Calu3 (cell line): ENCODE measurements around the gene KCNJ1. TPM values are rescaled to one million over a fixed set of nuclear protein-coding genes. Genes with fewer than 3 reads are reported as not detected.

Experiments used
- BruUV-seq: library from RNA; stranded (reverse); fragments of 400-500 nt; replicated peaks from 2 replicates; lab custom pipeline; 2021; lab: Mats Ljungman, UMichigan
- CTCF ChIA-PET: fragments of 300-600 bp; sonication (Branson Sonifier 250); formaldehyde crosslinking; loops from one replicate; lab custom pipeline; 2022; ENCODE audit warnings: antibody characterized with exemption; lab: Charles Lee
- DNase-seq: peaks from one replicate; pipeline ENCODE4 v3.0.0; 2022
- H3K27ac Mint-ChIP-seq: one replicate; pipeline ENCODE4 v1.8.0; 2022; ENCODE audit warnings: mixed read lengths; ENCODE audit not compliant: unreplicated experiment
- H3K27me3 Mint-ChIP-seq: one replicate; pipeline ENCODE4 v1.8.0; 2022; ENCODE audit warnings: mixed read lengths; ENCODE audit not compliant: unreplicated experiment
- H3K36me3 Mint-ChIP-seq: one replicate; pipeline ENCODE4 v1.8.0; 2022; ENCODE audit warnings: mild to moderate bottlenecking, moderate library complexity, mixed read lengths; ENCODE audit not compliant: insufficient read depth, unreplicated experiment
- H3K4me1 Mint-ChIP-seq: one replicate; pipeline ENCODE4 v1.8.0; 2022; ENCODE audit warnings: mild to moderate bottlenecking, low read depth, mixed read lengths; ENCODE audit not compliant: unreplicated experiment
- H3K4me3 Mint-ChIP-seq: one replicate; pipeline ENCODE4 v1.8.0; 2022; ENCODE audit warnings: mild to moderate bottlenecking, low read depth, moderate library complexity, mixed read lengths; ENCODE audit not compliant: unreplicated experiment
- H3K9me3 Mint-ChIP-seq: one replicate; pipeline ENCODE4 v1.8.0; 2022; ENCODE audit warnings: low read depth, mixed read lengths; ENCODE audit not compliant: unreplicated experiment
- CTCF ChIP-seq: fragments of 200-600 bp; IDR thresholded peaks from one replicate; pipeline ENCODE4 v1.8.0; 2022; ENCODE audit warnings: antibody characterized with exemption; ENCODE audit not compliant: unreplicated experiment
- intact Hi-C: fragments of 100-400 bp; cut with micrococcal nuclease; formaldehyde crosslinking; loops from one replicate; pipeline ENCODE4 v1.10.0; 2022; ENCODE audit not compliant: unreplicated experiment
- total RNA-seq: library from RNA; stranded (reverse); gene quantifications from 2 replicates; pipeline ENCODE4 v1.2.3, GENCODE V29; 2022

KCNJ1 gene
- total RNA-seq, 1 experiment from 2014 or later: not detected

GRCh38 chr11:128806506-128807261 lies 60.4 kb downstream of the KCNJ1 start:
- peaks cover 15% of the 10 kb centered on the region for H3K27me3 Mint-ChIP-seq
- intact Hi-C loops: no loop called here
- H3K36me3 Mint-ChIP-seq: no peaks in the 10 kb centered on the region
- no peak for DNase-seq
- BruUV-seq: no TSS peak
- CTCF ChIA-PET: no interaction called here
- H3K27ac Mint-ChIP-seq: no peak overlapping the region
- H3K4me1 Mint-ChIP-seq: no peaks in the 10 kb centered on the region
- TF ChIP-seq CTCF: no peak
- H3K9me3 Mint-ChIP-seq: no peaks in the 10 kb centered on the region
- no peak overlapping the region for H3K4me3 Mint-ChIP-seq

GRCh38 chr11:128804481-128804880 lies 62.6 kb downstream of the KCNJ1 start:
- CTCF ChIA-PET: no interaction called here
- Mint-ChIP-seq H3K4me3 (no peak overlapping the region), H3K36me3 (no peaks in the 10 kb centered on the region), H3K4me1 (no peaks in the 10 kb centered on the region), H3K27me3 (peaks cover 15% of the 10 kb centered on the region), H3K9me3 (no peaks in the 10 kb centered on the region), H3K27ac (no peak overlapping the region)
- no peak for DNase-seq
- intact Hi-C loops: no loop called here
- no peak for TF ChIP-seq CTCF
- no TSS peak for BruUV-seq

GRCh38 chr11:128803449-128804245 lies 63.4 kb downstream of the KCNJ1 start:
- no peak overlapping the region for H3K4me3 Mint-ChIP-seq
- DNase-seq: no peak
- intact Hi-C loops: no loop called here
- H3K27ac Mint-ChIP-seq: no peak overlapping the region
- H3K9me3 Mint-ChIP-seq: no peaks in the 10 kb centered on the region
- peaks cover 15% of the 10 kb centered on the region for H3K27me3 Mint-ChIP-seq
- H3K4me1 Mint-ChIP-seq: no peaks in the 10 kb centered on the region
- BruUV-seq: no TSS peak
- no peaks in the 10 kb centered on the region for H3K36me3 Mint-ChIP-seq
- TF ChIP-seq CTCF: no peak
- CTCF ChIA-PET: no interaction called here

GRCh38 chr11:128803011-128803410 lies 64.1 kb downstream of the KCNJ1 start:
- Mint-ChIP-seq H3K4me3 (no peak overlapping the region), H3K4me1 (no peaks in the 10 kb centered on the region), H3K27ac (no peak overlapping the region), H3K27me3 (peaks cover 15% of the 10 kb centered on the region), H3K9me3 (no peaks in the 10 kb centered on the region), H3K36me3 (no peaks in the 10 kb centered on the region)
- CTCF ChIA-PET: no interaction called here
- intact Hi-C loops: no loop called here
- BruUV-seq: no TSS peak
- DNase-seq: no peak
- TF ChIP-seq CTCF: no peak
